K562 (cell line): Measurements from ENCODE around the gene ARL11. TPM values are rescaled to one million over a fixed set of nuclear protein-coding genes. Genes with fewer than 3 reads are reported as not detected.

ENCODE experiments used
- C11orf30 ChIP-seq: fragments of 450-650 bp; IDR thresholded peaks from 2 replicates; pipeline ENCODE4 v1.6.1; 2016; ENCODE audit warnings: low read depth, mild to moderate bottlenecking
- EP400 ChIP-seq: fragments of 450-650 bp; IDR thresholded peaks from 2 replicates; pipeline ENCODE4 v1.6.1; 2017; ENCODE audit warnings: antibody characterized with exemption, mild to moderate bottlenecking, moderate library complexity
- FIP1L1 ChIP-seq: fragments of 200-400 bp; formaldehyde crosslinking; IDR thresholded peaks from 2 replicates; pipeline ENCODE4 v1.6.1; 2018; ENCODE audit warnings: mild to moderate bottlenecking, low read depth, low read length; ENCODE audit not compliant: poor library complexity, severe bottlenecking
- NFIC ChIP-seq: fragments of 450-650 bp; IDR thresholded peaks from 2 replicates; pipeline ENCODE4 v1.6.1; 2017; ENCODE audit warnings: mild to moderate bottlenecking, inconsistent platforms
- POLR2G ChIP-seq: fragments of 200-400 bp; formaldehyde crosslinking; IDR thresholded peaks from 2 replicates; pipeline ENCODE4 v1.6.1; 2017; ENCODE audit warnings: low read depth, mild to moderate bottlenecking, antibody characterized with exemption, low read length, moderate library complexity
- RAD51 ChIP-seq: fragments of 450-650 bp; IDR thresholded peaks from 2 replicates; pipeline ENCODE4 v1.7.1; 2016; ENCODE audit warnings: low read depth, mild to moderate bottlenecking, borderline replicate concordance
- YY1 ChIP-seq, 3 experiments: IDR thresholded peaks; 2 replicates each; pipeline ENCODE4 v1.6.1; 2011; ENCODE audit warnings: low read length in 2 of 3, mild to moderate bottlenecking in 2 of 3, moderate library complexity in 2 of 3, borderline replicate concordance in 1 of 3, control low read depth in 1 of 3, low read depth in 1 of 3; ENCODE audit not compliant: insufficient read depth in 3 of 3, insufficient replicate concordance in 2 of 3, control insufficient read depth in 1 of 3, insufficient read length in 1 of 3; ENCODE audit errors: extremely low read depth in 1 of 3
- ZNF263 ChIP-seq: sonication (generic); formaldehyde crosslinking; IDR thresholded peaks from 2 replicates; pipeline ENCODE4 v1.8.0; 2022; ENCODE audit warnings: mild to moderate bottlenecking, missing genetic modification reagents, borderline replicate concordance
- polyA plus RNA-seq, 8 experiments: library from polyadenylated mRNA; depleted of rRNA in 4 of 8; stranded (reverse) in 5 of 8; unstranded in 3 of 8; fragments of >200 nt; fragmentation: Nextera tagmentation in 2 of 8; fragmentation: Illumina TruSeq in 1 of 8; extraction: Ambion mirVana in 2 of 8; extraction: Trizol in 1 of 8; gene quantifications; 2 replicates each; pipeline versions ENCODE4 v1.2.1 to v1.2.3, GENCODE V29; 2011 to 2014; ENCODE audit warnings: inconsistent platforms in 1 of 8, missing spikeins in 1 of 8
- total RNA-seq, 7 experiments: library from RNA; depleted of rRNA in 6 of 7; stranded (reverse); fragments of >200 nt in 6 of 7; fragmentation: Illumina TruSeq in 2 of 7; extraction: Trizol in 2 of 7; gene quantifications; 2 replicates each; pipeline versions ENCODE4 v1.2.1 to v1.2.3, GENCODE V29; 2011 to 2021; ENCODE audit warnings: low replicate concordance in 1 of 7
- TF ChIP-seq, protein P1 (sequence below): fragments of 450-650 bp; IDR thresholded peaks from 2 replicates; pipeline ENCODE4 v1.6.1; 2016; ENCODE audit warnings: mild to moderate bottlenecking, moderate library complexity
- TF ChIP-seq, protein P2 (sequence below), 3 experiments: IDR thresholded peaks in 2 of 3; conservative IDR thresholded peaks in 1 of 3; 2 replicates each; pipeline ENCODE4 v1.5.1; 2011 to 2012; ENCODE audit warnings: low read length in 3 of 3, mild to moderate bottlenecking in 3 of 3, control low read depth in 2 of 3, improper control_type of control experiment in 1 of 3, inconsistent platforms in 1 of 3, low read depth in 1 of 3, mixed read lengths in 1 of 3, moderate library complexity in 1 of 3; ENCODE audit not compliant: insufficient read depth in 2 of 3
- TF ChIP-seq, protein P3 (sequence below): sonication (generic); formaldehyde crosslinking; IDR thresholded peaks from 2 replicates; pipeline ENCODE4 v1.9.0; 2022; ENCODE audit warnings: mild to moderate bottlenecking, missing genetic modification reagents

The ARL11 gene
- total and polyA plus RNA-seq, 9 of the 15 experiments (the other 6 are each of a cell fraction or from before 2014, with no cell fraction given), result 0.18 to 0.87 (median 0.45) TPM

- TF ChIP-seq, protein P1, sequence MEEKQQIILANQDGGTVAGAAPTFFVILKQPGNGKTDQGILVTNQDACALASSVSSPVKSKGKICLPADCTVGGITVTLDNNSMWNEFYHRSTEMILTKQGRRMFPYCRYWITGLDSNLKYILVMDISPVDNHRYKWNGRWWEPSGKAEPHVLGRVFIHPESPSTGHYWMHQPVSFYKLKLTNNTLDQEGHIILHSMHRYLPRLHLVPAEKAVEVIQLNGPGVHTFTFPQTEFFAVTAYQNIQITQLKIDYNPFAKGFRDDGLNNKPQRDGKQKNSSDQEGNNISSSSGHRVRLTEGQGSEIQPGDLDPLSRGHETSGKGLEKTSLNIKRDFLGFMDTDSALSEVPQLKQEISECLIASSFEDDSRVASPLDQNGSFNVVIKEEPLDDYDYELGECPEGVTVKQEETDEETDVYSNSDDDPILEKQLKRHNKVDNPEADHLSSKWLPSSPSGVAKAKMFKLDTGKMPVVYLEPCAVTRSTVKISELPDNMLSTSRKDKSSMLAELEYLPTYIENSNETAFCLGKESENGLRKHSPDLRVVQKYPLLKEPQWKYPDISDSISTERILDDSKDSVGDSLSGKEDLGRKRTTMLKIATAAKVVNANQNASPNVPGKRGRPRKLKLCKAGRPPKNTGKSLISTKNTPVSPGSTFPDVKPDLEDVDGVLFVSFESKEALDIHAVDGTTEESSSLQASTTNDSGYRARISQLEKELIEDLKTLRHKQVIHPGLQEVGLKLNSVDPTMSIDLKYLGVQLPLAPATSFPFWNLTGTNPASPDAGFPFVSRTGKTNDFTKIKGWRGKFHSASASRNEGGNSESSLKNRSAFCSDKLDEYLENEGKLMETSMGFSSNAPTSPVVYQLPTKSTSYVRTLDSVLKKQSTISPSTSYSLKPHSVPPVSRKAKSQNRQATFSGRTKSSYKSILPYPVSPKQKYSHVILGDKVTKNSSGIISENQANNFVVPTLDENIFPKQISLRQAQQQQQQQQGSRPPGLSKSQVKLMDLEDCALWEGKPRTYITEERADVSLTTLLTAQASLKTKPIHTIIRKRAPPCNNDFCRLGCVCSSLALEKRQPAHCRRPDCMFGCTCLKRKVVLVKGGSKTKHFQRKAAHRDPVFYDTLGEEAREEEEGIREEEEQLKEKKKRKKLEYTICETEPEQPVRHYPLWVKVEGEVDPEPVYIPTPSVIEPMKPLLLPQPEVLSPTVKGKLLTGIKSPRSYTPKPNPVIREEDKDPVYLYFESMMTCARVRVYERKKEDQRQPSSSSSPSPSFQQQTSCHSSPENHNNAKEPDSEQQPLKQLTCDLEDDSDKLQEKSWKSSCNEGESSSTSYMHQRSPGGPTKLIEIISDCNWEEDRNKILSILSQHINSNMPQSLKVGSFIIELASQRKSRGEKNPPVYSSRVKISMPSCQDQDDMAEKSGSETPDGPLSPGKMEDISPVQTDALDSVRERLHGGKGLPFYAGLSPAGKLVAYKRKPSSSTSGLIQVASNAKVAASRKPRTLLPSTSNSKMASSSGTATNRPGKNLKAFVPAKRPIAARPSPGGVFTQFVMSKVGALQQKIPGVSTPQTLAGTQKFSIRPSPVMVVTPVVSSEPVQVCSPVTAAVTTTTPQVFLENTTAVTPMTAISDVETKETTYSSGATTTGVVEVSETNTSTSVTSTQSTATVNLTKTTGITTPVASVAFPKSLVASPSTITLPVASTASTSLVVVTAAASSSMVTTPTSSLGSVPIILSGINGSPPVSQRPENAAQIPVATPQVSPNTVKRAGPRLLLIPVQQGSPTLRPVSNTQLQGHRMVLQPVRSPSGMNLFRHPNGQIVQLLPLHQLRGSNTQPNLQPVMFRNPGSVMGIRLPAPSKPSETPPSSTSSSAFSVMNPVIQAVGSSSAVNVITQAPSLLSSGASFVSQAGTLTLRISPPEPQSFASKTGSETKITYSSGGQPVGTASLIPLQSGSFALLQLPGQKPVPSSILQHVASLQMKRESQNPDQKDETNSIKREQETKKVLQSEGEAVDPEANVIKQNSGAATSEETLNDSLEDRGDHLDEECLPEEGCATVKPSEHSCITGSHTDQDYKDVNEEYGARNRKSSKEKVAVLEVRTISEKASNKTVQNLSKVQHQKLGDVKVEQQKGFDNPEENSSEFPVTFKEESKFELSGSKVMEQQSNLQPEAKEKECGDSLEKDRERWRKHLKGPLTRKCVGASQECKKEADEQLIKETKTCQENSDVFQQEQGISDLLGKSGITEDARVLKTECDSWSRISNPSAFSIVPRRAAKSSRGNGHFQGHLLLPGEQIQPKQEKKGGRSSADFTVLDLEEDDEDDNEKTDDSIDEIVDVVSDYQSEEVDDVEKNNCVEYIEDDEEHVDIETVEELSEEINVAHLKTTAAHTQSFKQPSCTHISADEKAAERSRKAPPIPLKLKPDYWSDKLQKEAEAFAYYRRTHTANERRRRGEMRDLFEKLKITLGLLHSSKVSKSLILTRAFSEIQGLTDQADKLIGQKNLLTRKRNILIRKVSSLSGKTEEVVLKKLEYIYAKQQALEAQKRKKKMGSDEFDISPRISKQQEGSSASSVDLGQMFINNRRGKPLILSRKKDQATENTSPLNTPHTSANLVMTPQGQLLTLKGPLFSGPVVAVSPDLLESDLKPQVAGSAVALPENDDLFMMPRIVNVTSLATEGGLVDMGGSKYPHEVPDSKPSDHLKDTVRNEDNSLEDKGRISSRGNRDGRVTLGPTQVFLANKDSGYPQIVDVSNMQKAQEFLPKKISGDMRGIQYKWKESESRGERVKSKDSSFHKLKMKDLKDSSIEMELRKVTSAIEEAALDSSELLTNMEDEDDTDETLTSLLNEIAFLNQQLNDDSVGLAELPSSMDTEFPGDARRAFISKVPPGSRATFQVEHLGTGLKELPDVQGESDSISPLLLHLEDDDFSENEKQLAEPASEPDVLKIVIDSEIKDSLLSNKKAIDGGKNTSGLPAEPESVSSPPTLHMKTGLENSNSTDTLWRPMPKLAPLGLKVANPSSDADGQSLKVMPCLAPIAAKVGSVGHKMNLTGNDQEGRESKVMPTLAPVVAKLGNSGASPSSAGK, result peak; percentile 55
- TF ChIP-seq RAD51, result peak; percentile 89
- 0 out of 2 replicates have a peak, but pooled peaks have one; percentile 33 for TF ChIP-seq ZNF263
- no peak for TF ChIP-seq FIP1L1
- TF ChIP-seq C11orf30, result peak; percentile 50; the same call in 1 of the 2 replicates
- TF ChIP-seq EP400, result peak; percentile 12; the same call in 1 of the 2 replicates
- TF ChIP-seq, protein P2, sequence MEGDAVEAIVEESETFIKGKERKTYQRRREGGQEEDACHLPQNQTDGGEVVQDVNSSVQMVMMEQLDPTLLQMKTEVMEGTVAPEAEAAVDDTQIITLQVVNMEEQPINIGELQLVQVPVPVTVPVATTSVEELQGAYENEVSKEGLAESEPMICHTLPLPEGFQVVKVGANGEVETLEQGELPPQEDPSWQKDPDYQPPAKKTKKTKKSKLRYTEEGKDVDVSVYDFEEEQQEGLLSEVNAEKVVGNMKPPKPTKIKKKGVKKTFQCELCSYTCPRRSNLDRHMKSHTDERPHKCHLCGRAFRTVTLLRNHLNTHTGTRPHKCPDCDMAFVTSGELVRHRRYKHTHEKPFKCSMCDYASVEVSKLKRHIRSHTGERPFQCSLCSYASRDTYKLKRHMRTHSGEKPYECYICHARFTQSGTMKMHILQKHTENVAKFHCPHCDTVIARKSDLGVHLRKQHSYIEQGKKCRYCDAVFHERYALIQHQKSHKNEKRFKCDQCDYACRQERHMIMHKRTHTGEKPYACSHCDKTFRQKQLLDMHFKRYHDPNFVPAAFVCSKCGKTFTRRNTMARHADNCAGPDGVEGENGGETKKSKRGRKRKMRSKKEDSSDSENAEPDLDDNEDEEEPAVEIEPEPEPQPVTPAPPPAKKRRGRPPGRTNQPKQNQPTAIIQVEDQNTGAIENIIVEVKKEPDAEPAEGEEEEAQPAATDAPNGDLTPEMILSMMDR (IDR thresholded peaks at IDR 0.05 in 2 of 3, conservative IDR thresholded peaks at IDR 0.05 in 1 of 3; ENCODE audit: insufficient read depth in 2 of 3, low read depth in 1 of 3, low read length in 3 of 3), result no peak
- TF ChIP-seq, protein P3, sequence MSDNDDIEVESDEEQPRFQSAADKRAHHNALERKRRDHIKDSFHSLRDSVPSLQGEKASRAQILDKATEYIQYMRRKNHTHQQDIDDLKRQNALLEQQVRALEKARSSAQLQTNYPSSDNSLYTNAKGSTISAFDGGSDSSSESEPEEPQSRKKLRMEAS (CRISPR knock-in tag), result peak; percentile 71
- TF ChIP-seq POLR2G, result peak; percentile 77
- peak in 1 of 3 experiments; percentile 17 for TF ChIP-seq YY1 (IDR thresholded peaks at IDR 0.05; ENCODE audit: borderline replicate concordance in 1 of 3, control insufficient read depth in 1 of 3, extremely low read depth in 1 of 3, insufficient read depth in 3 of 3, insufficient read length in 1 of 3, insufficient replicate concordance in 2 of 3, low read depth in 1 of 3, low read length in 2 of 3)
- TF ChIP-seq NFIC, result peak; percentile 80
These were observed 42.8 kb upstream of the ARL11 start, which contains the start of gene RCBTB1 (continued) for GRCh38 chr13:49585220-49586157.
